ENCODE data around the gene DLL4. TPM values are rescaled to one million over a fixed set of nuclear protein-coding genes. Genes with fewer than 3 reads are reported as not detected.
A peak's percentile ranks its signal among the peaks of the same experiment; 100 is the strongest.

DLL4 gene
- total RNA-seq, 1 donor, result 0.09 TPM

DNA sequence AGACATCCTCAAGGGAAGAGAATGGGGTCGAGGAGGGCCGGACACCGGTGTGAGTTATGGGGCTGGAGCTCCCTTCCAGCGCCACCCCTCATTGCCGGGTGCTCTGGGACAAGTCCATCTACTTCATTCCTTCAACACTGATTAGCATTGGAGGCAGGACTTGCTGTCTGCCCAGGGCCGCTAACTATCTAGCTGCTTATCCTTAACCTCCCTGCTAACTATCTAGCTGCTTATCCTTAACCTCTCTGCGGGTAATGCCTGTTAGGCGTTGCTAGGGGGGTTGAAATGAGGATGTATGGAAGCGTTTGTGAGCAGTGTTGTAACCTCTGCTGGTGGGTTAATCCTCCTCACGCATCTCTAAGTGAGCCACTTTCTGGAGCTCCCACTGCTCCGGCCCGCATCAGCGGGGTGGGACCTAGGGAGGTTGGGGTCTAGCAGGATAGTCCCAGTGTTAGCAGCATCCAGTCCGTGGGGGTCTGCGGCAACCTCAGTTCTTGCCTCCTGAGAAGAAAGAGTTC is 13.3 kb downstream of the DLL4 start:
- TF ChIP-seq, protein P1, sequence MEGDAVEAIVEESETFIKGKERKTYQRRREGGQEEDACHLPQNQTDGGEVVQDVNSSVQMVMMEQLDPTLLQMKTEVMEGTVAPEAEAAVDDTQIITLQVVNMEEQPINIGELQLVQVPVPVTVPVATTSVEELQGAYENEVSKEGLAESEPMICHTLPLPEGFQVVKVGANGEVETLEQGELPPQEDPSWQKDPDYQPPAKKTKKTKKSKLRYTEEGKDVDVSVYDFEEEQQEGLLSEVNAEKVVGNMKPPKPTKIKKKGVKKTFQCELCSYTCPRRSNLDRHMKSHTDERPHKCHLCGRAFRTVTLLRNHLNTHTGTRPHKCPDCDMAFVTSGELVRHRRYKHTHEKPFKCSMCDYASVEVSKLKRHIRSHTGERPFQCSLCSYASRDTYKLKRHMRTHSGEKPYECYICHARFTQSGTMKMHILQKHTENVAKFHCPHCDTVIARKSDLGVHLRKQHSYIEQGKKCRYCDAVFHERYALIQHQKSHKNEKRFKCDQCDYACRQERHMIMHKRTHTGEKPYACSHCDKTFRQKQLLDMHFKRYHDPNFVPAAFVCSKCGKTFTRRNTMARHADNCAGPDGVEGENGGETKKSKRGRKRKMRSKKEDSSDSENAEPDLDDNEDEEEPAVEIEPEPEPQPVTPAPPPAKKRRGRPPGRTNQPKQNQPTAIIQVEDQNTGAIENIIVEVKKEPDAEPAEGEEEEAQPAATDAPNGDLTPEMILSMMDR (IDR thresholded peaks at IDR 0.05; ENCODE audit: insufficient read depth, low read length), result no peak
- peak overlapping the region; percentile 63 for H3K4me3 ChIP-seq (ENCODE audit: low read depth, low read length)
- DNase-seq (ENCODE audit: low read depth), result peak; percentile 21

- TF ChIP-seq, protein P1 (IDR thresholded peaks at IDR 0.05; ENCODE audit: insufficient read depth, low read length), result no peak
- H3K4me3 ChIP-seq (ENCODE audit: low read depth, low read length), result no peak overlapping the region
- no peak for DNase-seq (ENCODE audit: low read depth)
Observed at GRCh38 chr15:40942878-40943277, 13.7 kb downstream of the DLL4 start.

DNA sequence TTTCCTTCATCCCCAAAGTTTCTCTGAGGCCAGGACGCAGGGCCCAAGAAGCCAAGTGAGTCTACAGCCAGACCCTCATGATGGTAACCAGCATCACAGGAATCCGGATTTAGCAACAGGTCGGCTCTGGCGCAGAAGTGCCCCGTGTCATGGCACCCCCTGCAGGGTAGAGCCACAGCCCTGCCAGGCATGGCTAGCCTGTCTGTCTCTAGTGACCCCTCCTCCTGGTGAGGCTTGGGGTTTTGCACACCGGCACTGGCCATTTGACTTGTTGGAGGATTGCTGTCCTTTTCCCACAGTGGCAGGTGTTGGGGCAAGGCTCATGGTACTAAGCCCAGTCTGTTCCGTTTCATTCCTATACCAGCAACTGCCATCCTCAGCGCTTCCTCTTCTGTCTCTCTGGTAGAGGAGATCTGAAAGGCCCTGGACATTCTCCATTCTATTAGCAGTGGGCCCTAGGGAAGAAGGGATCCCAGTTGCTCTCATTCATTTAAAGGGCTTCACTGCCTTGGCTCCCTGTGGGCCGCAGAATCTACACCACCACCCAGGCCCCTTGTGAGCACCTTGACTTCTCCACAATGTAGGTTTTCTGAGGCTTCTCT is 14.7 kb downstream of the DLL4 start:
- no peak overlapping the region for H3K4me3 ChIP-seq (ENCODE audit: low read depth, low read length)
- no peak for DNase-seq (ENCODE audit: low read depth)
- TF ChIP-seq, protein P1 (IDR thresholded peaks at IDR 0.05; ENCODE audit: insufficient read depth, low read length), result no peak

DNA sequence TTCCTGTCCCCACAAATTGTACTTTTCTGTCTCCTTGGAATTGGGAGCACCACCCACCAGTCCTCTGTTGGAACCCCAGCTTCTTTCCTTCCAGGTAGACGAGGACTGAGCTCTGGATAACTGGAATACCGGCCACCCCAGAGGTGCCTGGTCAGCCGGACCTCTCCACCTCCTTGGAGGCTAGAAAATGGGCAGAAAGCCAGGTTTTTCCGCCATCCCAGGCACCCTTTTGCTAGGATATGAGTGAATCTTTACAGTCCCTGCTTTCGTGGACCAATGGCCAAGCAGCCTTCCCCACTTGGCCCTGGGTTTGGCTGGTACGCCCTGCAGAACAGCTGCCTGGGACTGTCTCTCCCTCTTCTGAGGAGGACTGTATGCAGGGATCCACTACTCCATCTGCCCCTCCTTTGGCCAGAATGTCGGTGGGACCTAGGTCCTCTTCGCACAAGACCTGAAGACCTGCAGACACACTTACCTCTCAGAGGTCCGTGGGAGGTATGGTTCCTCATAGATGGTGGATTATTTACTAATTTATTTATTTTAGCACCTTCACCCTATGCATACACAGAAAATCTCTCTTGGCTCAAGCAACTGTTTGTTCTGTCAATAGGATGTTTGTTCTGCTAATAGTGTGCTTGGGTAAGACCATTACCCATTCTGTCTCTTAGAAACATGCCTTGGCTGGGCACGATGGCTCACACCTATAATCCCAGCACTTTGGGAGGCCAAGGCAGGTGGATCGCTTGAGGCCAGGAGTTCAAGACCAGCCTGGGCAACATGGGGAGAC is 15.6 kb downstream of the DLL4 start:
- H3K4me3 ChIP-seq (ENCODE audit: low read depth, low read length), result no peak overlapping the region
- TF ChIP-seq, protein P1 (IDR thresholded peaks at IDR 0.05; ENCODE audit: insufficient read depth, low read length), result no peak
- no peak for DNase-seq (ENCODE audit: low read depth)

- DNase-seq (ENCODE audit: low read depth), result no peak
- TF ChIP-seq, protein P1 (IDR thresholded peaks at IDR 0.05; ENCODE audit: insufficient read depth, low read length), result no peak
- H3K4me3 ChIP-seq (ENCODE audit: low read depth, low read length), result no peak overlapping the region
Observed at GRCh38 chr15:40948706-40949473, 19.8 kb downstream of the DLL4 start.

DNA sequence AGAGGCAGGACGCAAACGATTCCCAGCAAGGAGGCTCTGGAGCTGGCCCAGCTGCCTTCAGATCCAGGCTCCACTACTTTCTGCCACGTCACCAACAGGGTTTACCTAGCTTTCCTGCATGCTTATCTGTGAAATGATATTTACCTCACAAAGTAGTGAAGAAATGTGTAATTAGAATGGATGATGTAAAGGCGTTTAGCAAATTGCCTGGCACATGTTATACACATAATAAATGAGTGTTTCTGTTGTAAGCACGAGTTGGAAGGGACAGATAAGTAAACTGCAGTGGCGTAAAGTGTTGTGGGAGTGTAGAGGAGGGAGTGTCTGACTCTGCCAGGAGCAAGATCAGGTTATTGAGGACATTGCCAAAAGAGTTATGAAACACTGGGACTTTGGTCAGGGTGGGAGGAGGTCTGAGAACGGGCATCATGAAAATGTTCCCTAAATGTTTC is 20.6 kb downstream of the DLL4 start:
- TF ChIP-seq, protein P1 (IDR thresholded peaks at IDR 0.05; ENCODE audit: insufficient read depth, low read length), result no peak
- H3K4me3 ChIP-seq (ENCODE audit: low read depth, low read length), result no peak overlapping the region
- no peak for DNase-seq (ENCODE audit: low read depth)
